DND-41 (cell line): ENCODE measurements around the gene MTIF2.

Experiments
- CTCF ChIP-seq: IDR thresholded peaks from 2 replicates; pipeline ENCODE4 v1.5.1; 2012; ENCODE audit warnings: borderline replicate concordance, low read length, moderate library complexity, mild to moderate bottlenecking; ENCODE audit not compliant: poor library complexity, severe bottlenecking; ENCODE audit errors: extremely low read depth
- EZH2 ChIP-seq: IDR thresholded peaks from 3 replicates; pipeline ENCODE4 v1.6.1; 2012; ENCODE audit warnings: borderline replicate concordance, low read depth, mild to moderate bottlenecking, moderate library complexity, low read length, inconsistent platforms; ENCODE audit not compliant: severe bottlenecking

- TF ChIP-seq EZH2 (no peak), CTCF (no peak)
These were observed 43.5 kb downstream of the MTIF2 start for GRCh38 chr2:55225481-55226020.
